Erythroblast (primary cell): ENCODE results near the gene CCSER1.

Experiments used
- DNase-seq, 2 experiments: peaks; one replicate each; lab custom pipeline; 2025; lab: John Stamatoyannopoulos, UW
- GATA1 ChIP-seq: IDR thresholded peaks from 2 replicates; pipeline ENCODE4 v1.6.1; 2011; ENCODE audit warnings: low read depth, mild to moderate bottlenecking, control low read depth, low read length, moderate library complexity
- POLR2A ChIP-seq: IDR thresholded peaks from 2 replicates; pipeline ENCODE4 v1.6.1; 2011; ENCODE audit warnings: mild to moderate bottlenecking, low read length

The CCSER1 gene

DNA sequence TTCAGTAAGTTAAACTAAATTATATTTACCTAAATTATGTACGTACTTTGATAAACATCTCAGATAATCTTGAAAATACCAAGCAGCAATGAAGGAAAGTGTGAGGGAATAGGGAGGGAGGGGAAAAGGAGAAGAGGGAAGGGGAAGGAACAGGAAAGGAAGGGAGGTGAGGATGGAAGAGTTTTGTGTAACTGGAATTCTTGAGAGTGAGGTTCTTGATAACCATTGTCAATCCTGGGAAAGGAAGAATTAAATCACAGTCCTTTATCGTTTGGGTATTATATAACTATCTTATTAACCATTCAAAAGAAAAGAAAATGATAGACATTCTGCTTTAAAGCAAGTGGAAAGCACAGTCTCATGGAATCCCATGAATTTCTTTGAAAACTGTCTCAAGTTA, 795.0 kb downstream of the CCSER1 start:
- no peak for TF ChIP-seq POLR2A
- TF ChIP-seq GATA1, result no peak
- DNase-seq, result no peak

DNA sequence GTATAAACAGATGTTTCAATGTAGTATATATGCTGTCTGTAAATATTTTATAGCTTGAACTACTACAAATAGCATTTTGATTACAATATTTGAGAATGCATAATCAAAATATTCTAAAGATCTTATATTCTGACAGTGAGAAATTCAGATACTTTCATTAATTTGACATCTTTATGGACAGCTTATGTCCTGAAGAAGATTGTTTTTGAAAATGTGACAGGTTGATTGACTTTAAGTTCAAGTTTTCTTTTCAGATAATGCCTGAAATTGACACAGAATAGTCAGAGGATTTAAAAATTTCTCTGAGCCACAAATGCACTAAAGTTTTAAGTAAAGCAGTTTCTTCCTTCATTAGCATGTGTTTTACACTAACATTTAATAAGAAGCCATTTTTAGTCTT, 799.8 kb downstream of the CCSER1 start:
- DNase-seq, result no peak
- no peak for TF ChIP-seq POLR2A
- no peak for TF ChIP-seq GATA1

DNA sequence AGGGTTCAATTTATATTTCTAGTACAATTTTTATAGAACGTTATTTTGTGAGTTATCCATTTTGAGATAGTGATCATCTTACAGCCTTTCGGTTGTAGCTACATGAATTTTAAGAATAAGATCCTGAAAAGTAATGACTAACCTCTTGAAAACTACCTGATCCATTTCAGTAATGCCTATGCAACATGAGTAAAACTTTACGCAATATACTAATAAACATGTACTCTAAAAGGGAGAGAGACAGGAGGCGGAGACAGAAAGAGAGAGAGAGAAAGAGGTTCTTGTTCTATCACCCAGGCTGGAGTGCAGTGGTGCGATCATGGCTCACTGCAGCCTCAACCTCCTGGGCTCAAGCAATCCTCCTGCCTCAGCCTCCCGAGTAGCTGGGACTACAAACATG, 816.1 kb downstream of the CCSER1 start:
- DNase-seq, result no peak
- TF ChIP-seq POLR2A, result no peak
- no peak for TF ChIP-seq GATA1

DNA sequence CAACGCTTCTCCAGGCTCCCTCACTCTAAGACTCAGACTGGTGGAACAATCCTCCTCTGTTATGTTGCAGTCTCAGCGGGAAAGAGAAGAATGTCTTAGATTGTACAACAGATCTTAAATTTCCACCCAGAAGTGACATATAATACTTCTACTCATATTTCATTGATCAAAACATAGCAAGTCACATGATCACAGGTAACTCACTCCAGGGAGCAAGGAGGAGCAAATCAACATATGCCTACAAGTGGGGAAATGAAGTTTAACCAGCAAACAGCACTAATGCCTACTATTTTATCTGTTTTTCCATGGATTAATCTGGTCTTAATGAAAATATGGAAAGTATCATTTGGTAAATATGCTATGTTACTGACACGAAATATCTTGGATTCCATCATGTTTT, 819.8 kb downstream of the CCSER1 start:
- no peak for DNase-seq
- no peak for TF ChIP-seq POLR2A
- no peak for TF ChIP-seq GATA1

GRCh38 chr4:90950385-90950841, 823.2 kb downstream of the CCSER1 start:
- DNase-seq, result peak; percentile 5 to 57

GRCh38 chr4:90951037-90951436, 823.8 kb downstream of the CCSER1 start:
- TF ChIP-seq GATA1 (no peak), POLR2A (no peak)
- no peak for DNase-seq

More at GRCh38 chr4:90950385-90950841, 823.2 kb downstream of the CCSER1 start:
- TF ChIP-seq GATA1, result no peak

DNA sequence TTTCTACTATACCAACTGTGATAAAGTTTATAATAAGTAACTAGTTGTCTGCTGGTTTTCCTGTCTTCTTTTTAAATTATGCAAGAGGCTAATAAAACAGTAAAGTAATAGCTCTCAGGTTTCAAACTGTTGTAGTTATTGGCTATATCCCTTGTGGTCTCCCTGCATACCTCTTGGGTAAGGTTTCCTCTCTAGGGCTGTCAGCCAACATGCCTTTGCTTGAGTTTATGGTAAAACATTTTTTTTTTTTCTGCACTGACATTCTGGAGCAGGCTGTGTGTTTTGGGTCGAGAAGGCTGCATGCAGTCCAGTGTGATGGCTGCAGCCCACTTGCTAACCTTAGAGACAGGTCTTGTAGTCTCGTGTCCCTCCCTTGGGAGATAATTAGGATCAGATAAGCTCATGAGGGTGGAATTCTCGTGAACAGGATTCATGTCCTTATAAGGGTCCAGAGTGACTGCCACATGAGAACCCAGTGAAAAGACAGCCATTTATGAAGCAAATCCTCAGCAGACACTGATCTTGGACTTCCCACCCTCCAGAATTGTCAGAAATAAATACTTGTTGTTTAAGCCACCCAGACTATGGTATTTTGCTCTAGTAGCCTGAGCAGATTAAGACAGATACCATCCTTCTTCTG, 831.2 kb downstream of the CCSER1 start:
- TF ChIP-seq POLR2A (no peak), GATA1 (no peak)
- DNase-seq, result no peak

GRCh38 chr4:90960433-90960832, 833.2 kb downstream of the CCSER1 start:
- DNase-seq, result no peak
- TF ChIP-seq GATA1 (no peak), POLR2A (no peak)

- DNase-seq, result peak in 1 of 2 experiments; percentile 2
- TF ChIP-seq GATA1 (no peak), POLR2A (no peak)
Measured at GRCh38 chr4:90960840-90961239, 833.6 kb downstream of the CCSER1 start.

GRCh38 chr4:90970021-90970420, 842.8 kb downstream of the CCSER1 start:
- no peak for DNase-seq
- TF ChIP-seq GATA1 (no peak), POLR2A (no peak)

GRCh38 chr4:90977726-90978125, 850.5 kb downstream of the CCSER1 start:
- TF ChIP-seq GATA1 (no peak), POLR2A (no peak)

DNA sequence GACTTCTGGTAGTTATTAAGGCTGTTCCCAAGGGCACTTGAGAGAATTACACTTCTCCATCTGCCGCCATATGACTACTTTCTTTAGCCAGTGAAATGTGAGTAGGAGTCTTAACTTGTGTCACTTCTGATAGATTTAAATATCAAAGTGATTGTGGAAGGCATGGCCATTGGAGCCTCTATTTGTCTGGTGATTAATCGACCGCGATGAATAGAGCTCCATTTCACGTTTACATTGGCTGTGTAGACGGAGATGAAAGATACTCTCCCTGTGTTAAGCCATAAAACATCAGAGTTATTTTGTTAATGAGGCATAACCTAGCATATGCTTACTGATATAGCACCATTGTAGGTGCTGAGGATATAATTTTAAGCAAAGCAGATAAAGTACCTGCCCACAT, 852.4 kb downstream of the CCSER1 start:
- DNase-seq, result no peak
- TF ChIP-seq POLR2A, result no peak
- TF ChIP-seq GATA1, result no peak

More at GRCh38 chr4:90977726-90978125, 850.5 kb downstream of the CCSER1 start:
- no peak for DNase-seq

DNA sequence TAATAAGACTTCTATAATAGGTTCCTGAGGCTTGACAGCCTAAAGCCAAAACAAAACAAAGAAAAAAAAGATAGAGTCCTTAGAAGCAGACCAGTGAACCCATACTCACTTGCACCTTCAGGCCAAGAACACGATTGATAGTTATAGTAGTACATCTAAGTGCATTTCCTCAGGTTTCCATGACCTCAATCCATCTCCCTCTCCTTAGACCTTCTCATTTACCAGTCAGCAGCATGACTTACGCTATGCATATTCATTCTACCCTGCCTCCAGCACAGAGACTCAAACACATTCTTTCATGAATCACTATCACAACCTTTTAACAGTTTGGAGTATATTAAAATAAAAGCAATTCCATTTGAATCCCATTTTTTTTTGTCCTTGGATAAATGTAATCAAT, 855.6 kb downstream of the CCSER1 start:
- no peak for DNase-seq
- TF ChIP-seq POLR2A, result no peak
- no peak for TF ChIP-seq GATA1

DNA sequence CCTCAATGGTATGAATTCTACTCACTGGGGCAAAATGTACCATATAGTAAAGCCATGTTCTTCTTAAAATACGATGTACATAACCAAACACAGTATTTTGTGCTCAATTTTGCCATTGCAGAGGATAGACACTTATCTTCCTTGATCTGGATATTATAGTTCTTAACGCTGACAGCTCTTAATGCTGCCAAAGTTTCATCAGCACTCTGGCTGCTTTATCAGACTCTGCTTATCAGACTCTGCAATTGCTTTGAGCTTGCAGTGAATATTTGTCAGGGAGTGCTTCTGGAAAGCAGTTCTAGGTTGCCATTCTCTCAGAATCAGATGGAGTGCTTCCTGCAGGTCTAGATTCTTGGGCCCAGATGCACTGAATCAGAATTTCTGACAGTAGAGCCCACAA, 863.1 kb downstream of the CCSER1 start:
- TF ChIP-seq GATA1, result no peak
- no peak for TF ChIP-seq POLR2A
- DNase-seq, result peak; percentile 24 to 45

DNA sequence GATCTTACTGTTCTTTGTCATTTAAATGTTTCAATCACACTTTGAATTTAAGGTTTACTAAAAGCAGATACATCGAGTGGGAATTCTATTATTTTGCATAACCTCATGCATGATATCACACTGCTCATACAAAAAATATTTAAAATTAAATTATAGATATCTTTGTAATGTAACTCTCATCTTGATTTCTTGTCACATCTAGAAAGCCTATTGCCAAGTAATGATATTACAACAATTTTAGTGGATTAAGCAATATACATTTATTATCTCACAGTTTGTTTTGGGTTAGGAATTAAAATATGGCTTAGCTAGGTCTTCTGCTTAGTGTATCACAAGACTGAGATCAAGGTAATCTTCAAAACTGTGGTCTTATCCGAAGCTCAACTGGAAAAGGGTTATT, 865.0 kb downstream of the CCSER1 start:
- TF ChIP-seq GATA1, result no peak
- no peak for TF ChIP-seq POLR2A
- DNase-seq, result no peak
